Suprapubic skin (tissue), 3 donors: ENCODE results near the gene UBL3.

Experiments
- POLR2A ChIP-seq, 2 donors: fragments of 450-650 bp; IDR thresholded peaks; one replicate each; pipeline ENCODE4 v1.6.1; 2017; ENCODE audit warnings: antibody characterized with exemption in 2 of 2, mild to moderate bottlenecking in 2 of 2, moderate library complexity in 2 of 2
- TF ChIP-seq, protein P1 (sequence below), 2 donors: fragments of 200-600 bp in 1 of 2; fragments of 450-650 bp in 1 of 2; sonication (generic) in 1 of 2; IDR thresholded peaks; one replicate each; pipeline ENCODE4 v1.5.1; 2016 to 2019; ENCODE audit warnings: antibody characterized with exemption in 2 of 2, mild to moderate bottlenecking in 1 of 2, moderate library complexity in 1 of 2

- TF ChIP-seq POLR2A (IDR thresholded peaks at IDR 0.05), result no peak
- TF ChIP-seq, protein P1, sequence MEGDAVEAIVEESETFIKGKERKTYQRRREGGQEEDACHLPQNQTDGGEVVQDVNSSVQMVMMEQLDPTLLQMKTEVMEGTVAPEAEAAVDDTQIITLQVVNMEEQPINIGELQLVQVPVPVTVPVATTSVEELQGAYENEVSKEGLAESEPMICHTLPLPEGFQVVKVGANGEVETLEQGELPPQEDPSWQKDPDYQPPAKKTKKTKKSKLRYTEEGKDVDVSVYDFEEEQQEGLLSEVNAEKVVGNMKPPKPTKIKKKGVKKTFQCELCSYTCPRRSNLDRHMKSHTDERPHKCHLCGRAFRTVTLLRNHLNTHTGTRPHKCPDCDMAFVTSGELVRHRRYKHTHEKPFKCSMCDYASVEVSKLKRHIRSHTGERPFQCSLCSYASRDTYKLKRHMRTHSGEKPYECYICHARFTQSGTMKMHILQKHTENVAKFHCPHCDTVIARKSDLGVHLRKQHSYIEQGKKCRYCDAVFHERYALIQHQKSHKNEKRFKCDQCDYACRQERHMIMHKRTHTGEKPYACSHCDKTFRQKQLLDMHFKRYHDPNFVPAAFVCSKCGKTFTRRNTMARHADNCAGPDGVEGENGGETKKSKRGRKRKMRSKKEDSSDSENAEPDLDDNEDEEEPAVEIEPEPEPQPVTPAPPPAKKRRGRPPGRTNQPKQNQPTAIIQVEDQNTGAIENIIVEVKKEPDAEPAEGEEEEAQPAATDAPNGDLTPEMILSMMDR (IDR thresholded peaks at IDR 0.05), result no peak
Observed at GRCh38 chr13:29858667-29859066, 8.2 kb upstream of the UBL3 start.
